ENCODE results near the gene LRP1B.

Gene LRP1B

DNA sequence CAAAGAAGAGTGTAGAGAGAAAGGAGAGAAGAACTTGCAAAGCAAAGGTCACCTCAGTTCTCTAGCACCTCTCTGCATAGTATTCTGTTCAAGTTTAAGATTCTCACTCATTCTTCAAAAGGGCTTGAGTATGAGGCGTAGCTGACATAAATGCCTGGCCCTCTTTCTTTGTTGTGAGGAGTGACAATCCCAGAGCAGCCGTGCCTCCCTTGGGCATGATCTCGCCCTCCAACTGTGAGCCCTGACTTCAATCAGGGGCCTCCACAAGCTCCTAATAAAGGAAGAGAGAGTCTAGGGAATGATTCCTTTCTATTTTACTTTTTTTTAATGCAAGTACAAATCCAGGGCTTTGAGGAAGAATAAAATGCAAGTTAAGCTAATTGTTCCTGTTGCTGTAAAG, 402.7 kb downstream of the LRP1B start:
- no peak for DNase-seq

GRCh38 chr2:141724426-141724825, 406.4 kb downstream of the LRP1B start:
- no peak for DNase-seq

GRCh38 chr2:141723814-141724213, 407.0 kb downstream of the LRP1B start:
- DNase-seq = no peak

DNA sequence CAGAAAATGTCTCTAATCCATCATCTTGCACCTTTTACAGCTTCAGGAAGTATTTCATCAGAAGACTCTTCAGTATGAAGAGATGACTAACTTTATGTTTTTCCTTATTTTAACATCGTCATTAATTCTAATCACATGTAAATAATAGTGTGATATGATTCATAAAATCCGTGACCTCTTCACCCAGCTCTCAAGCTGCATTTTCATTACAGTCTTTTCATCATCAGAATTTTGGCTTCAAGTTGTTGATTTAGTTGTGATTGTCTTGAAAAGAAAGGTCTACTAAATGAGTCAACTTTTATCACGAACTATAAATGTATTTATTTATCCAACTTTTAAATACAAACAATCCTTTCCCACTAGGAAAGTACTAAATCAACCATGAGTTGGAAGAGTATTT, 410.3 kb downstream of the LRP1B start:
- DNase-seq = no peak

DNA sequence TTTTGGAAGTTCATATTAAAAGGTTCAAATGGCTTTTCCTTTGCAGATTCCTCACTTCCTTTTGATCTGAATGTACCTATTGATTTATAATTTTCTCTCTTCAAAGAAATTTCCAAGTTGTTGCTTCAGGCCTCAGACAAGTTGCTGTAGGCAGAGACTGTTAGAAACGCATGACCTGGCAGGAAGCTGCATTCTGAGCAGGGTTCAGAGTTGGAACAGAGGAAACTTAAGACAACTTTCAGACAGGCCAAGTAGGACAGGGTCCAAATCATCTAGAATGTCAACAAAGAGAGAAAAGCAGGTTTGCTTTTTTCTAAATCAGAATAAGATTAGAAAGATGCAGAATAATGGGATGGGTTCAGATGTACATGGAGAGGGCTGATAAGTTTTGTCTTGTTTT, 416.3 kb downstream of the LRP1B start:
- DNase-seq = no peak

- DNase-seq = no peak
These were observed 419.2 kb downstream of the LRP1B start for GRCh38 chr2:141711627-141712026.

GRCh38 chr2:141710589-141711239, 420.1 kb downstream of the LRP1B start:
- DNase-seq = no peak

DNA sequence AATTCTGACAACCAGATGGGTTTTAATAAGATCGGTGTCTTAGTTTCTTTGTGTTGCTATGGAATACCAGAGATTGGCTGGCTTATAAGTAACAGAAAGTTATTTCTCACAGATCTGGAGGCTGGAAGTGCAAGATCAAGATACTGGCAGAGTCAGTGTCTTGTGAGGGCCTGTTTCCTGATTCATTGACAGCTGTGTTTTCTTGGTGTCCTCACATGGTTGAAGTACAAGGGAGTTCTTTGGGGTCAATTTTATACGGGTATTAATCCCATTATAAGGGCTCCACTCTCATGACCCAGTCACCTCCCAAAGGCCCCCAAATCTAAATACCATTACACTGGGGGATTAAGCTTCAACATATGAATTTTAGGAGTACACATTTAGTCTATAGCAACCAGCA, 421.1 kb downstream of the LRP1B start:
- DNase-seq = no peak

DNA sequence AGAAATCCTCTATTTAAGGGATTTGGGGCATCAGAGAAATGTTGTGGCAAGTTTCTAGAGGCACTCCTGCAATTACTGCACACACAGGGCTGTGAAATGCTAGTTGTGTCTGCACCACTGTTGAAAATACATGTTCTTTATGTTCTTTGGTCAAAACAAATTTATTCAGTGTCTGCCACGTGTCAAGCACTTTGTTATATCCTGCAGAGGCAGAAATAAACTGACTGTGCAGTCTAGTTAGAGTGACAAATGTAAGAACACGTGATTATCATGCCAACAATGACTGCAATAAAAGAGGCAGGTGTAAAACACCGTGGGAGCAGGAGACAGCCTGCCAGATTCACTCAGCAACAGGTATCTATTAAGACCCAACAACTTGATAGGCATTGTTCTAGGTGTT, 423.3 kb downstream of the LRP1B start:
- DNase-seq = no peak

- DNase-seq = no peak
These were observed 426.3 kb downstream of the LRP1B start for GRCh38 chr2:141704541-141704940.

GRCh38 chr2:141703501-141703900, 427.3 kb downstream of the LRP1B start:
- DNase-seq = no peak

DNA sequence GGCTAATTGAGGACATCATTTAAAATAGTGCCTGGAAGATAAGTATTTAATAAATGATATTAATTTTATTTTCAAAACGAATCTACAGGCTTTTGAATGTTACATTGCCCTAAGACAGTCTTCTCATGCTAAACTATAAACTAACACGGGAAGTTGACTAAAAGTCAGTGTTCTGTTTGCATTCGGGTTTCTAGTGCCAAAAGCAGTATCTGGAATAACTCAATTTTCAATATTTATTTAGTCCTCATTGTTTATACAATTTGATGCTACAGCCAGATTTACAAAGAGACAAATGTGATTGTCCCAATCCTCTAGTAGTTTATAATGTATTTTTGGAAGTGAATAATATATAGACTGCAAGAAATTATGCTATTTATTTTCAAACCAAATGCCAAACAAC, 429.2 kb downstream of the LRP1B start:
- DNase-seq = no peak

GRCh38 chr2:141699573-141699972, 431.2 kb downstream of the LRP1B start:
- no peak for DNase-seq

DNA sequence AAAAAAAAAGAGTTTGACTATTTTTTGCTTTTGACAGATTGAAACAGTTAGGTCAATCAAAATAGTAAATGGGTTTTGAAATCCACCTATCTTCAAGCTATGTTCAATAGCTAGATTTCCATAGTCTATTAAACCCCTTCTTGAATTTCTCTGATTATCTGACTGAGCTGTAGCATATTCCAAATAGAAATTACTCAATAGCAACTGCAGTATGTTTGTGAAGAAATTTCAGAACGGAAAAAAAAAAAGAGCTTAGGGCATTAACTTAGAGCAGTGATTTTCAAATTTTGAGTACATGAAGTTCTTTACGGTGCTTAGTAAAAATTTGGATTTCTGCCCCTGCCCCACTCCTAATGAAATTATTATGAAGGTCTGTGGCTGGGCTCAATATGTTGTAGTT, 432.3 kb downstream of the LRP1B start:
- DNase-seq = no peak

DNA sequence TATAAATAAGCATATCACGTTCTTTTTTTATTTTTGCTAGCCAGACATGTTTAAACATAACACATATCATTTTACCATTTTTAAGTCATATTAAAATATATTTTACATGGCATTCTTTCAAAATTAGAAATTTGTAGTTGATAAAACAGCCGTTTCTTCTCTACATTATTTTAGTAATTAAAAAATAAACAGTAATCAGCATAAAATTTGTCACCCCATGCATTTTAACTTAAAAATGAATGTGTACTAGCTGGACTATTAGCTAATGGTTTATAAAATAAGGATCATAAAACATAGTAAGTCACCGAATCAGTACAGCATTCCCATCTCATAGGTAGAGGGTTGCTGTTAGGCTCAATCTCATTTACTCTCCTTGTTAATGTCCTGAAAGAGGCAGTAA, 433.8 kb downstream of the LRP1B start:
- no peak for DNase-seq

DNA sequence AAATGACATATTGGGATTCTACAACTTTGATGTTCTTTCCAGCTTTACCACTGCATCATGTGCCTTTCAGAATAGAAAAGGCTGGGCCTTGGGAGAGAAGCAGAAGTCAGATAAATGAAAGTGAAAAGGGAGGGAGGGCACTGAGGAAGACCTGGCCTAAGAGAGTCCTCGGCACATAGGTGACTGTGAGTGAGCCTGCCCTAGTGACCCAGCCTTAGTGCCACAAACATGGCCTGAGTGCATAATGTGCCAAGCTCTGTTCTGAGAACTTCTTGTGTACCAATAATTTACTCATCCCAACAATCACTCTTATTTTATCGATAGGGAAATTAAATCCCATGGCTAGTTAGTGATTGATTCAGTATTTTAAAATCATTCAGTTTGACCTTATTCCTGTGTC, 436.6 kb downstream of the LRP1B start:
- no peak for DNase-seq

GRCh38 chr2:141692829-141693228, 438.0 kb downstream of the LRP1B start:
- no peak for DNase-seq

- DNase-seq = no peak
These were observed 454.7 kb downstream of the LRP1B start for GRCh38 chr2:141676139-141676538.

DNA sequence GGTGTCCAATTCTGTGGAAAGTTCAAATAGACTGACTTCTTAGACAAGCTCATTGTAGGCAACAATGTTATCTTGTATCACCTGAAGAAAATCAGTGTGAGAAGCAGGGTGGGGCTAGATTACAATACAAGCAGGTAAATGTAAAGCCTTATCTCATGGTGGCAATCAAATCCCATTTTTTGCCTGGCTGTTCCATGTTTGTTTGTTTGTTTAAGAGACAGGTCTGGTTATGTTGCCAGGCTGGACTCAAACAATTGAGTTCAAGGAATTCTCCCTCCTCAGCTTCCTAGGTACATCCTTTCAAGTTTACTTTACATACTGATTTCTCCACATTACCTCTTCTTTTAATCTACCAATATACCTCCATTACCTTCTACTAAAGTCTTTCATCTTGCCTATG, 464.6 kb downstream of the LRP1B start:
- DNase-seq = no peak

GRCh38 chr2:141660232-141660631, 470.6 kb downstream of the LRP1B start:
- no peak for DNase-seq

GRCh38 chr2:141654311-141654710, 476.5 kb downstream of the LRP1B start:
- DNase-seq = no peak

- no peak for DNase-seq
These were observed 477.6 kb downstream of the LRP1B start for GRCh38 chr2:141653184-141653583.

DNA sequence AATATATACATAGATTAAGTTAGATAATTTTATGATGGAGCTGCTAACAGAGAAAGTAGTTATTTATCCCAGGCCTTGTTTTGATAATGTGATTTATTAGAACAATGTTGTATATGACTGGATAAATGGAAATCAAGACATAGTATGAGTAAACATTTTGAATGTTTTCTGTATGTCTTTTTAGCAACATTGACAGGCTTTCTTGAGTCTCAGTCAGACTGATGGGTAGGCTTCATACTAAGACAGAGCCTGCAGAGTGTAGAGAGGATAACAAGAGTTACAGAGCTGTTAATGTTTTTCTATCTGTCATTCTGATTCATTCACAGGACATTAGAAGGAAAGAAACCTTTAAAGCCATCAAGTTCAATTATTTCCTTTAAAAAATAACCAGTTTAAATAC, 478.5 kb downstream of the LRP1B start:
- no peak for DNase-seq

GRCh38 chr2:141647353-141647752, 483.5 kb downstream of the LRP1B start:
- DNase-seq = no peak

DNA sequence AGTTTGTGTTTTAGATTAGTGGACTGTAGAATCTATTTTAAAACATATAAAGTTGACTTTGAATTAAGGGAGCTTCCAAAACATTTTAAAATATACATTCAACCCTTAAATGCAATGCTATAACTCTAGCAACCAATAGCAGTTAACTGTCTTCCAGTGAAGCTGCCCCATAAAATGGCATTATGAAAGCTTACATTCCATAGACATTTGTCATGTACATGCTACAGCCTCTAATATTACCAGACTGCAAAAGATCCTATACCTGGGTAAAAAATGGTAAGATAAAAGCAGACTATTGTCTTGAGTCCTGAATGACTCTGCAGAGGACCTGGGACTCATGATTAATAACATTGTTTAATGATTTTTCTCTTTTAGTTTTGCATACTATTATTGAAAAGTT, 489.4 kb downstream of the LRP1B start:
- DNase-seq = no peak

DNA sequence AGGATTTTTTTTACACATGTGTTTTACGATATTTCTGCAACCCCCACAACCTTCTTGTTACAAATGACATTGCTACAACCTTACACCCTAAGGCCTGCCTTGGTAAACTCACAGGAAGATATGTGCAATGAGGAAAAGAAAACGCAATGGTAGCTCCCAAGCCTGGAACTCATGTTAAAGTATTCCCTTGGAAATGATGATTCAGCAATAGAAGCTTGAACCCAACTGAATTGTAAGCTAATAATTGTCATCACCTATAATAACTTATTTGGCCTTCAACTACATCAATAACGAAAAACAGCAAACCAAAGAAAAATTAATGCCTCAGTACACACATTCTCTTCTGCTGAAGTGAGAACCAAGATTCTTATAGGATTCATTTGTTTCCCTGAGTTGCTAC, 491.0 kb downstream of the LRP1B start:
- DNase-seq = no peak

Data from GDM1 (cell line).